ENCODE data around the gene STEAP3. TPM values are rescaled to one million over a fixed set of nuclear protein-coding genes. Genes with fewer than 3 reads are reported as not detected.

STEAP3 gene
- total and polyA plus RNA-seq, 4 experiments from 2014 or later = 0.32 TPM; not detected in 3

DNA sequence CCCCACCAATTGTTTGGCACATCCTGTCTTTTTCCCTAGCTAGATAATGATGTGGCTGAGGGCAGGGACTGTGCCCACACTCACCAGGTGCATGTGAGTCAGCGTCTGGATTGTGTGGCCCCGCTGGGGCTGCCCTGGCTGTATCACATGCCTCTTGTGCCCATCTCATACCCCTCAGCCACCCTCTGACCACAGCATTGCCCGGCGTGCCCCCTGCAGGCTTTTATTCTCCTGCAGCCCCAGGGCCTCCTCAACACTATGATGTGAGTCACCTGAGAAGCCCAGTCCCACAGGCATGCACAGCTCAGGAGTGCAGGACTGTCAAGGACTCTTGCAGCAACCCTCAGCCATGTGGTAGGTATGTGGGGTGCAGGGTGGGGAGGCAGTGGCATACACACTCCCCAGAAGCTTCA lies 14.8 kb upstream of the STEAP3 start:
- Histone ChIP-seq H3K27ac (ENCODE audit: low read depth, low read length) (no peak overlapping the region), H3K27me3 (ENCODE audit: insufficient read depth, low read length) (no peaks in the 10 kb centered on the region), H3K9me3 (ENCODE audit: control insufficient read depth in 1 of 2, low read length in 2 of 2) (no peaks in the 10 kb centered on the region), H3K4me3 (ENCODE audit: low read length in 2 of 2) (no peak overlapping the region), H3K36me3 (ENCODE audit: insufficient read depth, low read length) (no peaks in the 10 kb centered on the region), H3K4me1 (ENCODE audit: insufficient read depth, low read length) (no peaks in the 10 kb centered on the region)
- H3K9me3 Mint-ChIP-seq = no peaks in the 10 kb centered on the region
- POLR2A ChIA-PET (ENCODE audit: partially characterized antibody) = no interaction called here
- CTCF ChIA-PET (ENCODE audit: partially characterized antibody) = no interaction called here
- intact Hi-C loops (cut with micrococcal nuclease) = no loop called here
- no peaks in the 10 kb centered on the region for H3K4me1 Mint-ChIP-seq
- H3K4me3 Mint-ChIP-seq = no peak overlapping the region
- H3K36me3 Mint-ChIP-seq = no peaks in the 10 kb centered on the region
- peaks cover 0 to 2% of the 10 kb centered on the region in 2 donors for H3K27me3 Mint-ChIP-seq
- no peak for DNase-seq
- no peak overlapping the region for H3K27ac Mint-ChIP-seq

GRCh38 chr2:119212139-119212800 lies 11.4 kb upstream of the STEAP3 start:
- intact Hi-C loops (cut with micrococcal nuclease) = no loop called here
- H3K9me3 Mint-ChIP-seq = no peaks in the 10 kb centered on the region
- POLR2A ChIA-PET (ENCODE audit: partially characterized antibody) = no interaction called here
- no peak for DNase-seq
- no peaks in the 10 kb centered on the region for H3K36me3 Mint-ChIP-seq
- Histone ChIP-seq H3K9me3 (ENCODE audit: control insufficient read depth in 1 of 2, low read length in 2 of 2) (no peaks in the 10 kb centered on the region), H3K4me3 (ENCODE audit: low read length in 2 of 2) (no peak overlapping the region), H3K27me3 (ENCODE audit: insufficient read depth, low read length) (no peaks in the 10 kb centered on the region), H3K4me1 (ENCODE audit: insufficient read depth, low read length) (no peaks in the 10 kb centered on the region), H3K36me3 (ENCODE audit: insufficient read depth, low read length) (no peaks in the 10 kb centered on the region), H3K27ac (ENCODE audit: low read depth, low read length) (no peak overlapping the region)
- no peaks in the 10 kb centered on the region for H3K4me1 Mint-ChIP-seq
- H3K27ac Mint-ChIP-seq = no peak overlapping the region
- CTCF ChIA-PET (ENCODE audit: partially characterized antibody) = no interaction called here
- no peak overlapping the region for H3K4me3 Mint-ChIP-seq
- H3K27me3 Mint-ChIP-seq = peaks cover 0 to 2% of the 10 kb centered on the region in 2 donors

GRCh38 chr2:119214453-119215037 lies 9.1 kb upstream of the STEAP3 start:
- H3K4me3 ChIP-seq (ENCODE audit: low read length in 2 of 2) = no peak overlapping the region
- H3K4me3 Mint-ChIP-seq = no peak overlapping the region
- H3K27ac ChIP-seq (ENCODE audit: low read depth, low read length) = no peak overlapping the region
- H3K36me3 Mint-ChIP-seq = no peaks in the 10 kb centered on the region
- intact Hi-C loops (cut with micrococcal nuclease) = no loop called here
- no peaks in the 10 kb centered on the region for H3K9me3 Mint-ChIP-seq
- H3K27me3 ChIP-seq (ENCODE audit: insufficient read depth, low read length) = no peaks in the 10 kb centered on the region
- no peaks in the 10 kb centered on the region for H3K4me1 ChIP-seq (ENCODE audit: insufficient read depth, low read length)
- DNase-seq = no peak
- H3K9me3 ChIP-seq (ENCODE audit: control insufficient read depth in 1 of 2, low read length in 2 of 2) = no peaks in the 10 kb centered on the region
- H3K27ac Mint-ChIP-seq = no peak overlapping the region
- ChIA-PET CTCF (ENCODE audit: partially characterized antibody) (no interaction called here), POLR2A (ENCODE audit: partially characterized antibody) (no interaction called here)
- H3K4me1 Mint-ChIP-seq = no peaks in the 10 kb centered on the region
- peaks cover 0 to 2% of the 10 kb centered on the region in 2 donors for H3K27me3 Mint-ChIP-seq
- no peaks in the 10 kb centered on the region for H3K36me3 ChIP-seq (ENCODE audit: insufficient read depth, low read length)

DNA sequence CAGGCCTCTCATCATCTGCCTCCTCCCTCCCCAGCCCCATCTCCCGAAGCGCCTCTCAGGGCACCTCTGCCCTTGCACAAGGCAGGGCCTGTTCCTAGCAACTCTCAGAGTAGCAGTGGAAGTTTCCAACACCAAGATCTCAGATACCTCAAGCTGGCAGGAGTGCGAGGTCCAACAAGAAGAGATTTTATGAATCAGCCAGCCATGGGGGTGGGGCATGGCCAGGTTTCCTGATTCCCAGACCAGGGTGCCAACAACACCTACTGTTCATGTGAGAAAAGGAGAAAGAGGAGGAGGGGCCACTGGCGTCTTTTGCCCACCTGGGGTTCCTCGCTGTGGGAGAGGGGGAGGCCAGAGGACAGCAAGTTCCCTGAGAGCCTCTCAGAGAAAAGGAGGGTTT lies 6.6 kb upstream of the STEAP3 start:
- Histone ChIP-seq H3K27ac (ENCODE audit: low read depth, low read length) (no peak overlapping the region), H3K9me3 (ENCODE audit: control insufficient read depth in 1 of 2, low read length in 2 of 2) (no peaks in the 10 kb centered on the region), H3K4me3 (ENCODE audit: low read length in 2 of 2) (no peak overlapping the region), H3K4me1 (ENCODE audit: insufficient read depth, low read length) (no peaks in the 10 kb centered on the region), H3K27me3 (ENCODE audit: insufficient read depth, low read length) (no peaks in the 10 kb centered on the region), H3K36me3 (ENCODE audit: insufficient read depth, low read length) (no peaks in the 10 kb centered on the region)
- Mint-ChIP-seq H3K27me3 (peaks cover 10 to 16% of the 10 kb centered on the region in 2 donors), H3K4me3 (no peak overlapping the region), H3K27ac (no peak overlapping the region), H3K4me1 (no peaks in the 10 kb centered on the region), H3K9me3 (no peaks in the 10 kb centered on the region), H3K36me3 (no peaks in the 10 kb centered on the region)
- ChIA-PET CTCF (ENCODE audit: partially characterized antibody) (no interaction called here), POLR2A (ENCODE audit: partially characterized antibody) (no interaction called here)
- DNase-seq = no peak
- intact Hi-C loops (cut with micrococcal nuclease) = no loop called here

GRCh38 chr2:119218478-119219064 lies 5.1 kb upstream of the STEAP3 start:
- no peaks in the 10 kb centered on the region for H3K9me3 ChIP-seq (ENCODE audit: control insufficient read depth in 1 of 2, low read length in 2 of 2)
- peaks cover 0 to 7% (median 0%) of the 10 kb centered on the region in 4 donors for H3K4me1 Mint-ChIP-seq
- H3K4me3 Mint-ChIP-seq = no peak overlapping the region
- H3K27me3 ChIP-seq (ENCODE audit: insufficient read depth, low read length) = no peaks in the 10 kb centered on the region
- no peak overlapping the region for H3K4me3 ChIP-seq (ENCODE audit: low read length in 2 of 2)
- no peaks in the 10 kb centered on the region for H3K36me3 ChIP-seq (ENCODE audit: insufficient read depth, low read length)
- CTCF ChIA-PET (ENCODE audit: partially characterized antibody) = no interaction called here
- POLR2A ChIA-PET (ENCODE audit: partially characterized antibody) = no interaction called here
- intact Hi-C loops (cut with micrococcal nuclease) = no loop called here
- no peaks in the 10 kb centered on the region for H3K36me3 Mint-ChIP-seq
- no peaks in the 10 kb centered on the region for H3K9me3 Mint-ChIP-seq
- no peak overlapping the region for H3K27ac Mint-ChIP-seq
- H3K4me1 ChIP-seq (ENCODE audit: insufficient read depth, low read length) = no peaks in the 10 kb centered on the region
- DNase-seq = no peak
- H3K27me3 Mint-ChIP-seq = peaks cover 14 to 24% of the 10 kb centered on the region in 2 donors
- no peak overlapping the region for H3K27ac ChIP-seq (ENCODE audit: low read depth, low read length)

- ChIA-PET POLR2A (ENCODE audit: partially characterized antibody) (no interaction called here), CTCF (ENCODE audit: partially characterized antibody) (interaction anchor here (0.9 kb wide), 1 partner anchor 257 kb away, joined by 3 read pairs; no protein-coding TSS in a partner anchor)
- H3K4me3 Mint-ChIP-seq = no peak overlapping the region
- DNase-seq = no peak
- H3K4me1 Mint-ChIP-seq = peaks cover 0 to 7% (median 0%) of the 10 kb centered on the region in 4 donors
- no peaks in the 10 kb centered on the region for H3K36me3 ChIP-seq (ENCODE audit: insufficient read depth, low read length)
- no peaks in the 10 kb centered on the region for H3K4me1 ChIP-seq (ENCODE audit: insufficient read depth, low read length)
- no peaks in the 10 kb centered on the region for H3K36me3 Mint-ChIP-seq
- H3K27ac Mint-ChIP-seq = no peak overlapping the region
- H3K27me3 ChIP-seq (ENCODE audit: insufficient read depth, low read length) = no peaks in the 10 kb centered on the region
- no peak overlapping the region for H3K27ac ChIP-seq (ENCODE audit: low read depth, low read length)
- no peak overlapping the region for H3K4me3 ChIP-seq (ENCODE audit: low read length in 2 of 2)
- intact Hi-C loops (cut with micrococcal nuclease) = no loop called here
- no peaks in the 10 kb centered on the region for H3K9me3 ChIP-seq (ENCODE audit: control insufficient read depth in 1 of 2, low read length in 2 of 2)
- H3K27me3 Mint-ChIP-seq = peaks cover 15 to 24% of the 10 kb centered on the region in 2 donors
- H3K9me3 Mint-ChIP-seq = no peaks in the 10 kb centered on the region
Measured at GRCh38 chr2:119219873-119220272, 3.8 kb upstream of the STEAP3 start.

- no peaks in the 10 kb centered on the region for H3K27me3 ChIP-seq (ENCODE audit: insufficient read depth, low read length)
- Mint-ChIP-seq H3K36me3 (no peaks in the 10 kb centered on the region), H3K27ac (no peak overlapping the region), H3K27me3 (peaks cover 19 to 31% of the 10 kb centered on the region in 2 donors), H3K4me3 (no peak overlapping the region), H3K9me3 (no peaks in the 10 kb centered on the region), H3K4me1 (peaks cover 0 to 7% (median 0%) of the 10 kb centered on the region in 4 donors)
- no peak overlapping the region for H3K4me3 ChIP-seq (ENCODE audit: low read length in 2 of 2)
- intact Hi-C loops (cut with micrococcal nuclease) = no loop called here
- POLR2A ChIA-PET (ENCODE audit: partially characterized antibody) = no interaction called here
- H3K4me1 ChIP-seq (ENCODE audit: insufficient read depth, low read length) = no peaks in the 10 kb centered on the region
- H3K36me3 ChIP-seq (ENCODE audit: insufficient read depth, low read length) = no peaks in the 10 kb centered on the region
- CTCF ChIA-PET (ENCODE audit: partially characterized antibody) = no interaction called here
- H3K9me3 ChIP-seq (ENCODE audit: control insufficient read depth in 1 of 2, low read length in 2 of 2) = no peaks in the 10 kb centered on the region
- no peak overlapping the region for H3K27ac ChIP-seq (ENCODE audit: low read depth, low read length)
- DNase-seq = no peak
Measured at GRCh38 chr2:119220720-119221301, 2.8 kb upstream of the STEAP3 start.
